Measurements from ENCODE around the gene WDFY2.

GRCh38 chr13:51688937-51689662, 104.8 kb downstream of the WDFY2 start:
- no peak for TF ChIP-seq CTCF (IDR thresholded peaks at IDR 0.05)
- TF ChIP-seq POLR2A (IDR thresholded peaks at IDR 0.05): no peak
